Mucosa of descending colon (tissue), 3 donors: ENCODE results near the gene TENM4. TPM values are rescaled to one million over a fixed set of nuclear protein-coding genes. Genes with fewer than 3 reads are reported as not detected.

Source experiments
- ATAC-seq: fragments of 200-7000 bp; cut with Tn5 transposase; one replicate; pipeline ENCODE4 v1.9.1; 2020; ENCODE audit warnings: mild to moderate bottlenecking, moderate library complexity
- DNase-seq, 3 donors: peaks; one replicate each; pipeline ENCODE4 v3.0.0-alpha.2; 2020
- H3K36me3 ChIP-seq: fragments of 200-600 bp; one replicate; pipeline ENCODE4 v1.8.0; 2021; ENCODE audit warnings: low read depth, mild to moderate bottlenecking
- H3K4me1 ChIP-seq: fragments of 200-600 bp; one replicate; pipeline ENCODE4 v1.8.0; 2021; ENCODE audit warnings: low read depth, mild to moderate bottlenecking
- H3K4me3 ChIP-seq: fragments of 200-600 bp; one replicate; pipeline ENCODE4 v1.8.0; 2021; ENCODE audit warnings: mild to moderate bottlenecking
- H3K9me3 ChIP-seq: fragments of 200-600 bp; one replicate; pipeline ENCODE4 v1.8.0; 2021; ENCODE audit warnings: mild to moderate bottlenecking
- CTCF ChIP-seq: fragments of 200-600 bp; IDR thresholded peaks from one replicate; pipeline ENCODE4 v1.8.0; 2022; ENCODE audit warnings: antibody characterized with exemption, mild to moderate bottlenecking
- intact Hi-C, 2 donors: fragments of 100-400 bp; cut with DNase I in 1 of 2; cut with micrococcal nuclease in 1 of 2; formaldehyde crosslinking; loops; one replicate each; pipeline versions ENCODE4 v1.11.0 to v1.11.1; 2022; cut with DNase I, micrococcal nuclease
- total RNA-seq, 3 donors: library from RNA; stranded (reverse); fragmentation: NEBNext Ultra II Directional in 2 of 3; extraction: Animal tissue kit (Norgen Biotek cat#: 25700) in 2 of 3; gene quantifications; one replicate each; pipeline versions ENCODE4 v1.2.1 to v1.2.4, GENCODE V29; 2021 to 2023
- donor health status: DM: no; HTN: no; CAD: no; lungs with moderate emphysema.
- donor health status: DM: no; HTN: no; CAD: no.
- donor health status: DM: no; HTN: yes; CAD: no.

Gene TENM4
- total RNA-seq, 3 donors from 2014 or later = 0.70 to 1.6 (median 1.2) TPM

GRCh38 chr11:79119491-79120284 lies 321.1 kb downstream of the TENM4 start:
- no peak for TF ChIP-seq CTCF
- intact Hi-C loops = no loop called here

GRCh38 chr11:79117488-79117887 lies 323.3 kb downstream of the TENM4 start:
- TF ChIP-seq CTCF = no peak
- no peak for ATAC-seq
- intact Hi-C loops = no loop called here

More at GRCh38 chr11:79119491-79120284, 321.1 kb downstream of the TENM4 start:
- no peak for ATAC-seq
- no peaks in the 10 kb centered on the region for H3K4me1 ChIP-seq
- no peak for DNase-seq
- no peak overlapping the region for H3K4me3 ChIP-seq
- H3K9me3 ChIP-seq = no peaks in the 10 kb centered on the region
- no peaks in the 10 kb centered on the region for H3K36me3 ChIP-seq

GRCh38 chr11:79116600-79116999 lies 324.2 kb downstream of the TENM4 start:
- H3K4me1 ChIP-seq = no peaks in the 10 kb centered on the region
- DNase-seq (no peak), ATAC-seq (no peak)
- H3K9me3 ChIP-seq = no peaks in the 10 kb centered on the region
- no peak for TF ChIP-seq CTCF
- intact Hi-C loops = no loop called here
- H3K4me3 ChIP-seq = no peak overlapping the region
- H3K36me3 ChIP-seq = no peaks in the 10 kb centered on the region

More at GRCh38 chr11:79117488-79117887, 323.3 kb downstream of the TENM4 start:
- Histone ChIP-seq H3K4me3 (no peak overlapping the region), H3K9me3 (no peaks in the 10 kb centered on the region), H3K36me3 (no peaks in the 10 kb centered on the region), H3K4me1 (no peaks in the 10 kb centered on the region)
- no peak for DNase-seq

GRCh38 chr11:79113054-79113690 lies 327.7 kb downstream of the TENM4 start:
- no peak overlapping the region for H3K4me3 ChIP-seq
- no peaks in the 10 kb centered on the region for H3K9me3 ChIP-seq
- no peak for ATAC-seq
- no peaks in the 10 kb centered on the region for H3K36me3 ChIP-seq
- intact Hi-C loops = no loop called here
- TF ChIP-seq CTCF = no peak
- DNase-seq = no peak
- no peaks in the 10 kb centered on the region for H3K4me1 ChIP-seq

- intact Hi-C loops = no loop called here
- TF ChIP-seq CTCF = no peak
- H3K9me3 ChIP-seq = no peaks in the 10 kb centered on the region
- no peak overlapping the region for H3K4me3 ChIP-seq
- no peaks in the 10 kb centered on the region for H3K4me1 ChIP-seq
- ATAC-seq (no peak), DNase-seq (no peak)
- no peaks in the 10 kb centered on the region for H3K36me3 ChIP-seq
Observed at GRCh38 chr11:79110796-79111195, 330.0 kb downstream of the TENM4 start.
